HK-2 (cell line): ENCODE measurements around the gene PUDP.

Experiments
- DNase-seq: peaks from one replicate; pipeline ENCODE4 v3.0.0-alpha.2; 2018; ENCODE audit not compliant: unreplicated experiment

The PUDP gene

GRCh38 chrX:7074148-7074907 is 73.6 kb downstream of the PUDP start:
- DNase-seq: no peak

GRCh38 chrX:7073336-7073735 is 74.6 kb downstream of the PUDP start:
- DNase-seq: no peak

- no peak for DNase-seq
Observed at GRCh38 chrX:7072856-7073255, 75.1 kb downstream of the PUDP start.

- no peak for DNase-seq
Observed at GRCh38 chrX:7071390-7071789, 76.6 kb downstream of the PUDP start.

GRCh38 chrX:7069556-7069955 is 78.4 kb downstream of the PUDP start:
- no peak for DNase-seq

- DNase-seq: no peak
Observed at GRCh38 chrX:7068939-7069367, 79.0 kb downstream of the PUDP start.

- DNase-seq: no peak
Observed at GRCh38 chrX:7067256-7067655, 80.7 kb downstream of the PUDP start.

GRCh38 chrX:7065473-7065872 is 82.5 kb downstream of the PUDP start:
- no peak for DNase-seq

- DNase-seq: no peak
Observed at GRCh38 chrX:7062903-7063302, 85.0 kb downstream of the PUDP start.

- no peak for DNase-seq
Observed at GRCh38 chrX:7062276-7062675, 85.7 kb downstream of the PUDP start.

GRCh38 chrX:7061429-7061828 is 86.5 kb downstream of the PUDP start:
- DNase-seq: no peak

GRCh38 chrX:7060444-7060843 is 87.5 kb downstream of the PUDP start:
- DNase-seq: no peak

GRCh38 chrX:7059859-7060258 is 88.1 kb downstream of the PUDP start:
- no peak for DNase-seq

- DNase-seq: no peak
Observed at GRCh38 chrX:7059214-7059838, 88.6 kb downstream of the PUDP start.

- no peak for DNase-seq
Observed at GRCh38 chrX:7055386-7056137, 92.4 kb downstream of the PUDP start.

- no peak for DNase-seq
Observed at GRCh38 chrX:7054219-7055216, 93.4 kb downstream of the PUDP start.

GRCh38 chrX:7052541-7052940 is 95.4 kb downstream of the PUDP start:
- no peak for DNase-seq

- DNase-seq: no peak
Observed at GRCh38 chrX:7050271-7050670, 97.7 kb downstream of the PUDP start.

- no peak for DNase-seq
Observed at GRCh38 chrX:7047951-7048350, 100.0 kb downstream of the PUDP start.

GRCh38 chrX:7045238-7045955 is 102.6 kb downstream of the PUDP start:
- no peak for DNase-seq
